ENCODE results near the gene TARBP1. TPM values are rescaled to one million over a fixed set of nuclear protein-coding genes. Genes with fewer than 3 reads are reported as not detected.
"Not testable (repeated sequence)": the region's sequence is repeated elsewhere in the genome, so short reads cannot be mapped to it uniquely, and the experiment has no call there.

TARBP1 gene
- total and polyA plus RNA-seq, 4 experiments from 2014 or later = 10.0 to 27.5 (median 20.0) TPM

GRCh38 chr1:234504251-234504650, 25.3 kb upstream of the TARBP1 start:
- H3K27me3 ChIP-seq (ENCODE audit: insufficient read depth, low read length); H3K4me1 ChIP-seq (ENCODE audit: insufficient read depth, low read length); DNase-seq; H3K27ac ChIP-seq (ENCODE audit: low read depth, low read length); H3K36me3 ChIP-seq (ENCODE audit: insufficient read depth, low read length); H3K27me3 Mint-ChIP-seq; H3K27ac Mint-ChIP-seq; intact Hi-C loops (cut with micrococcal nuclease); H3K4me3 Mint-ChIP-seq; H3K4me1 Mint-ChIP-seq; H3K9me3 ChIP-seq (ENCODE audit: control insufficient read depth in 1 of 2, low read length in 2 of 2); H3K4me3 ChIP-seq (ENCODE audit: low read length in 2 of 2); H3K36me3 Mint-ChIP-seq; POLR2A ChIA-PET (ENCODE audit: partially characterized antibody); H3K9me3 Mint-ChIP-seq: not testable (repeated sequence)
- CTCF ChIA-PET (ENCODE audit: partially characterized antibody) = interaction anchor here (0.8 to 1.6 kb wide), 3 partner anchors 181 to 582 kb away, joined by 3 to 5 read pairs (median 3); no protein-coding TSS in a partner anchor

GRCh38 chr1:234503193-234504050, 24.4 kb upstream of the TARBP1 start:
- DNase-seq = no peak
- no peaks in the 10 kb centered on the region for H3K36me3 Mint-ChIP-seq
- ChIA-PET POLR2A (ENCODE audit: partially characterized antibody) (no interaction called here), CTCF (ENCODE audit: partially characterized antibody) (interaction anchor here (0.8 to 1.6 kb wide), 2 partner anchors 181 to 582 kb away, joined by 3 to 5 read pairs; no protein-coding TSS in a partner anchor)
- H3K27ac Mint-ChIP-seq = no peak overlapping the region
- Histone ChIP-seq H3K27ac (ENCODE audit: low read depth, low read length) (no peak overlapping the region), H3K27me3 (ENCODE audit: insufficient read depth, low read length) (no peaks in the 10 kb centered on the region), H3K4me1 (ENCODE audit: insufficient read depth, low read length) (peaks cover 11% of the 10 kb centered on the region), H3K4me3 (ENCODE audit: low read length in 2 of 2) (no peak overlapping the region), H3K9me3 (ENCODE audit: control insufficient read depth in 1 of 2, low read length in 2 of 2) (no peaks in the 10 kb centered on the region), H3K36me3 (ENCODE audit: insufficient read depth, low read length) (no peaks in the 10 kb centered on the region)
- H3K4me1 Mint-ChIP-seq = peaks cover 6 to 11% (median 9%) of the 10 kb centered on the region in 4 donors
- H3K9me3 Mint-ChIP-seq = no peaks in the 10 kb centered on the region
- no peak overlapping the region for H3K4me3 Mint-ChIP-seq
- H3K27me3 Mint-ChIP-seq = peaks cover 0 to 6% of the 10 kb centered on the region in 2 donors
- intact Hi-C loops (cut with micrococcal nuclease) = no loop called here

- POLR2A ChIA-PET (ENCODE audit: partially characterized antibody) = no interaction called here
- no peak for DNase-seq
- intact Hi-C loops (cut with micrococcal nuclease) = no loop called here
Observed at GRCh38 chr1:234502785-234503184, 23.8 kb upstream of the TARBP1 start.

GRCh38 chr1:234500269-234500668, 21.3 kb upstream of the TARBP1 start:
- POLR2A ChIA-PET (ENCODE audit: partially characterized antibody) = interaction anchor here (0.6 to 2.1 kb wide), 4 partner anchors 22 to 584 kb away, joined by 3 to 7 read pairs (median 4); partner anchors contain the start of gene TARBP1

More at GRCh38 chr1:234502785-234503184, 23.8 kb upstream of the TARBP1 start:
- Histone ChIP-seq H3K4me1 (ENCODE audit: insufficient read depth, low read length) (peaks cover 11% of the 10 kb centered on the region), H3K4me3 (ENCODE audit: low read length in 2 of 2) (no peak overlapping the region), H3K36me3 (ENCODE audit: insufficient read depth, low read length) (no peaks in the 10 kb centered on the region), H3K27me3 (ENCODE audit: insufficient read depth, low read length) (no peaks in the 10 kb centered on the region), H3K27ac (ENCODE audit: low read depth, low read length) (no peak overlapping the region), H3K9me3 (ENCODE audit: control insufficient read depth in 1 of 2, low read length in 2 of 2) (no peaks in the 10 kb centered on the region)
- no peak overlapping the region for H3K27ac Mint-ChIP-seq
- H3K36me3 Mint-ChIP-seq = no peaks in the 10 kb centered on the region
- peaks cover 0 to 6% of the 10 kb centered on the region in 2 donors for H3K27me3 Mint-ChIP-seq
- CTCF ChIA-PET (ENCODE audit: partially characterized antibody) = interaction anchor here (1.6 kb wide), 1 partner anchor 583 kb away, joined by 5 read pairs; no protein-coding TSS in a partner anchor
- H3K9me3 Mint-ChIP-seq = no peaks in the 10 kb centered on the region
- no peak overlapping the region for H3K4me3 Mint-ChIP-seq
- H3K4me1 Mint-ChIP-seq = peaks cover 6 to 11% (median 9%) of the 10 kb centered on the region in 4 donors

GRCh38 chr1:234499943-234500245, 20.9 kb upstream of the TARBP1 start:
- Mint-ChIP-seq H3K9me3 (no peaks in the 10 kb centered on the region), H3K4me1 (peaks cover 6 to 11% (median 9%) of the 10 kb centered on the region in 4 donors), H3K36me3 (no peaks in the 10 kb centered on the region), H3K4me3 (peak overlapping the region in 1 of 8 donors; percentile 54), H3K27me3 (peaks cover 2 to 13% of the 10 kb centered on the region in 2 donors), H3K27ac (no peak overlapping the region)
- no peak overlapping the region for H3K27ac ChIP-seq (ENCODE audit: low read depth, low read length)
- H3K9me3 ChIP-seq (ENCODE audit: control insufficient read depth in 1 of 2, low read length in 2 of 2) = no peaks in the 10 kb centered on the region
- intact Hi-C loops (cut with micrococcal nuclease) = loop anchor here (1.0 to 2.0 kb wide), 3 partner anchors 99 to 917 kb away; no protein-coding TSS in a partner anchor
- ChIA-PET CTCF (ENCODE audit: partially characterized antibody) (interaction anchor here (0.6 to 4.7 kb wide), 33 partner anchors 9 to 924 kb away, joined by 3 to 56 read pairs (median 3); no protein-coding TSS in a partner anchor), POLR2A (ENCODE audit: partially characterized antibody) (interaction anchor here (0.8 to 2.1 kb wide), 4 partner anchors 22 to 584 kb away, joined by 3 to 7 read pairs (median 4); partner anchors contain the start of genes IRF2BP2 and TARBP1)
- no peak for DNase-seq
- H3K27me3 ChIP-seq (ENCODE audit: insufficient read depth, low read length) = no peaks in the 10 kb centered on the region
- no peak overlapping the region for H3K4me3 ChIP-seq (ENCODE audit: low read length in 2 of 2)
- peaks cover 11% of the 10 kb centered on the region for H3K4me1 ChIP-seq (ENCODE audit: insufficient read depth, low read length)
- H3K36me3 ChIP-seq (ENCODE audit: insufficient read depth, low read length) = no peaks in the 10 kb centered on the region

More at GRCh38 chr1:234500269-234500668, 21.3 kb upstream of the TARBP1 start:
- Mint-ChIP-seq H3K9me3 (no peaks in the 10 kb centered on the region), H3K36me3 (no peaks in the 10 kb centered on the region), H3K27ac (no peak overlapping the region), H3K4me3 (no peak overlapping the region), H3K27me3 (peaks cover 0 to 10% of the 10 kb centered on the region in 2 donors), H3K4me1 (peaks cover 6 to 11% (median 9%) of the 10 kb centered on the region in 4 donors)
- Histone ChIP-seq H3K36me3 (ENCODE audit: insufficient read depth, low read length) (no peaks in the 10 kb centered on the region), H3K9me3 (ENCODE audit: control insufficient read depth in 1 of 2, low read length in 2 of 2) (no peaks in the 10 kb centered on the region), H3K27ac (ENCODE audit: low read depth, low read length) (no peak overlapping the region), H3K4me3 (ENCODE audit: low read length in 2 of 2) (no peak overlapping the region), H3K4me1 (ENCODE audit: insufficient read depth, low read length) (peaks cover 11% of the 10 kb centered on the region), H3K27me3 (ENCODE audit: insufficient read depth, low read length) (no peaks in the 10 kb centered on the region)
- intact Hi-C loops (cut with micrococcal nuclease) = no loop called here
- CTCF ChIA-PET (ENCODE audit: partially characterized antibody) = interaction anchor here (0.8 to 4.7 kb wide), 18 partner anchors 9 to 916 kb away, joined by 3 to 56 read pairs (median 4); no protein-coding TSS in a partner anchor
- DNase-seq = no peak

GRCh38 chr1:234499119-234499942, 20.4 kb upstream of the TARBP1 start:
- Mint-ChIP-seq H3K4me3 (peak overlapping the region; percentile 28 to 62 (median 43)), H3K27me3 (peaks cover 2 to 13% of the 10 kb centered on the region in 2 donors), H3K9me3 (no peaks in the 10 kb centered on the region), H3K4me1 (peaks cover 6 to 11% (median 9%) of the 10 kb centered on the region in 4 donors), H3K36me3 (no peaks in the 10 kb centered on the region), H3K27ac (peak overlapping the region in 6 of 7 donors; percentile 15 to 63 (median 48))
- DNase-seq = peak; percentile 72 to 78 (median 74)
- intact Hi-C loops (cut with micrococcal nuclease) = loop anchor here (1.0 to 2.0 kb wide), 3 partner anchors 99 to 918 kb away; no protein-coding TSS in a partner anchor
- H3K9me3 ChIP-seq (ENCODE audit: control insufficient read depth in 1 of 2, low read length in 2 of 2) = no peaks in the 10 kb centered on the region
- CTCF ChIA-PET (ENCODE audit: partially characterized antibody) = interaction anchor here (0.6 to 4.7 kb wide), 34 partner anchors 9 to 924 kb away, joined by 3 to 56 read pairs (median 3); no protein-coding TSS in a partner anchor
- POLR2A ChIA-PET (ENCODE audit: partially characterized antibody) = interaction anchor here (0.8 to 2.1 kb wide), 4 partner anchors 21 to 585 kb away, joined by 3 to 7 read pairs (median 4); partner anchors contain the start of genes IRF2BP2 and TARBP1
- no peaks in the 10 kb centered on the region for H3K36me3 ChIP-seq (ENCODE audit: insufficient read depth, low read length)
- peaks cover 11% of the 10 kb centered on the region for H3K4me1 ChIP-seq (ENCODE audit: insufficient read depth, low read length)
- H3K27me3 ChIP-seq (ENCODE audit: insufficient read depth, low read length) = no peaks in the 10 kb centered on the region
- H3K27ac ChIP-seq (ENCODE audit: low read depth, low read length) = no peak overlapping the region
- H3K4me3 ChIP-seq (ENCODE audit: low read length in 2 of 2) = no peak overlapping the region

All from CD4-positive, alpha-beta memory T cell (primary cell).